SU-DHL-6 (cell line): ENCODE results near the gene ATP4B.

ENCODE experiments used
- EZH2phosphoT487 ChIP-seq: fragments of 200-600 bp; sonication (generic), shearing (Covaris generic); conservative IDR thresholded peaks from 2 replicates; pipeline ENCODE4 v1.6.1; 2018; ENCODE audit warnings: mild to moderate bottlenecking, antibody characterized with exemption, low read length, moderate library complexity, mixed read lengths
- TF ChIP-seq, protein P1 (sequence below): fragments of 200-600 bp; sonication (generic); IDR thresholded peaks from one replicate; pipeline ENCODE4 v1.5.1; 2017; ENCODE audit warnings: antibody characterized with exemption, mild to moderate bottlenecking, low read length, moderate library complexity; ENCODE audit not compliant: insufficient read depth, poor library complexity, severe bottlenecking

- TF ChIP-seq, protein P1, sequence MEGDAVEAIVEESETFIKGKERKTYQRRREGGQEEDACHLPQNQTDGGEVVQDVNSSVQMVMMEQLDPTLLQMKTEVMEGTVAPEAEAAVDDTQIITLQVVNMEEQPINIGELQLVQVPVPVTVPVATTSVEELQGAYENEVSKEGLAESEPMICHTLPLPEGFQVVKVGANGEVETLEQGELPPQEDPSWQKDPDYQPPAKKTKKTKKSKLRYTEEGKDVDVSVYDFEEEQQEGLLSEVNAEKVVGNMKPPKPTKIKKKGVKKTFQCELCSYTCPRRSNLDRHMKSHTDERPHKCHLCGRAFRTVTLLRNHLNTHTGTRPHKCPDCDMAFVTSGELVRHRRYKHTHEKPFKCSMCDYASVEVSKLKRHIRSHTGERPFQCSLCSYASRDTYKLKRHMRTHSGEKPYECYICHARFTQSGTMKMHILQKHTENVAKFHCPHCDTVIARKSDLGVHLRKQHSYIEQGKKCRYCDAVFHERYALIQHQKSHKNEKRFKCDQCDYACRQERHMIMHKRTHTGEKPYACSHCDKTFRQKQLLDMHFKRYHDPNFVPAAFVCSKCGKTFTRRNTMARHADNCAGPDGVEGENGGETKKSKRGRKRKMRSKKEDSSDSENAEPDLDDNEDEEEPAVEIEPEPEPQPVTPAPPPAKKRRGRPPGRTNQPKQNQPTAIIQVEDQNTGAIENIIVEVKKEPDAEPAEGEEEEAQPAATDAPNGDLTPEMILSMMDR: no peak
- no peak for TF ChIP-seq EZH2phosphoT487
Measured at GRCh38 chr13:113608967-113609533, 48.9 kb downstream of the ATP4B start.
